Stimulated activated CD8-positive, alpha-beta memory T cell treated with anti-CD3 and anti-CD28 coated beads, Interleukin-4, amount 100 ng/mL, for 1 hour (primary cell): Measurements from ENCODE around the gene SAA2.
"Not testable (repeated sequence)": the region's sequence is repeated elsewhere in the genome, so short reads cannot be mapped to it uniquely, and the experiment has no call there.

Source experiments
- DNase-seq, 2 donors: peaks; one replicate each; pipeline ENCODE4 v3.0.0-alpha.2; 2020; ENCODE audit warnings: low read depth in 2 of 2, low spot score in 1 of 2

SAA2 gene

GRCh38 chr11:18197738-18198137 is 50.7 kb downstream of the SAA2 start:
- not testable (repeated sequence) for DNase-seq

DNA sequence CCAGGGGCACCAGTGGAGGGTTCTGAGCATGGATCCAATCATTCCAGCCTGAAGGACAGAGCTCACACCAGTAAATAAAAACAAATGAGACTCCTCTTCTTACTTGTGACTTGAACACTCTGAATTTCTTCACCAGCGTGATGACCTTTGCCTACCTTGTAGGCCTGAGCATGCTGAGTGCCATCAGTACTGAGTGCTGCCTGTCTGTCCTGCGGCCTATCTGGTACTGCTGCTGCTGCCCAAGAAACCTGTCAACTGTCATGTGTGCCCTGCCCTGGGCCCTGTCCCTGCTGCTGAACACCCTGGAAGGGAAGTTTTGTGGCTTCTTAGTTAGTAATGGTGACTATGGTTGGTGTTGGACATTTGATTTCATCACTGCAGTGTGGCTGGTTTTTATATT is 51.9 kb downstream of the SAA2 start:
- DNase-seq: no peak
